ENCODE results near the gene SGPL1. TPM values are rescaled to one million over a fixed set of nuclear protein-coding genes. Genes with fewer than 3 reads are reported as not detected.
A peak's percentile ranks its signal among the peaks of the same experiment; 100 is the strongest.

SGPL1 gene
- total RNA-seq, 1 experiment from 2014 or later: 69.4 TPM

GRCh38 chr10:70786799-70787415 is 28.8 kb upstream of the SGPL1 start:
- TF ChIP-seq POLR2A (IDR thresholded peaks at IDR 0.05; ENCODE audit: borderline replicate concordance, extremely low read depth, insufficient read depth, insufficient read length) (no peak), MAX (IDR thresholded peaks at IDR 0.05) (no peak), ATF3 (IDR thresholded peaks at IDR 0.05) (no peak), CBX3 (IDR thresholded peaks at IDR 0.05; ENCODE audit: low read depth) (no peak), REST (IDR thresholded peaks at IDR 0.05; ENCODE audit: low read depth) (no peak), ZFX (IDR thresholded peaks at IDR 0.05) (no peak), EGR1 (IDR thresholded peaks at IDR 0.05; ENCODE audit: low read depth) (no peak), FOSL1 (IDR thresholded peaks at IDR 0.05; ENCODE audit: low read depth) (no peak)
- Histone ChIP-seq H2AFZ (ENCODE audit: low read depth, low read length, poor library complexity, severe bottlenecking) (no peak overlapping the region), H3K9ac (ENCODE audit: low read length) (no peak overlapping the region), H3K9me2 (ENCODE audit: insufficient read depth) (no peaks in the 10 kb centered on the region), H4K20me1 (ENCODE audit: insufficient read depth) (no peaks in the 10 kb centered on the region), H3K79me2 (ENCODE audit: insufficient read depth, low read length) (no peaks in the 10 kb centered on the region), H3K4me1 (ENCODE audit: control insufficient read depth in 1 of 2, insufficient read depth in 2 of 2, low read length in 2 of 2) (peaks cover 0 to 12% of the 10 kb centered on the region in 2 experiments; a peak in 2 of 4 replicates), H3K27ac (ENCODE audit: low read depth, low read length) (no peak overlapping the region), H3K9me3 (ENCODE audit: control insufficient read depth in 1 of 2, insufficient read depth in 1 of 2, low read depth in 1 of 2, low read length in 2 of 2) (0 out of 4 replicates have a peak, but pooled peaks cover 0 to 3% of the 10 kb centered on the region in 2 experiments), H3K4me2 (ENCODE audit: low read length) (peak overlapping the region; percentile 17; the same call in 1 of the 2 replicates), H3K27me3 (ENCODE audit: insufficient read depth, low read length) (no peaks in the 10 kb centered on the region), H3K4me3 (replicated peaks in 1 of 2; ENCODE audit: low read depth in 1 of 2, low read length in 2 of 2) (no peak overlapping the region), H3K36me3 (ENCODE audit: control insufficient read depth in 1 of 2, insufficient read depth in 2 of 2, low read length in 2 of 2) (no peaks in the 10 kb centered on the region)
- ChIA-PET RAD21 (ENCODE audit: low non-redundant PET in 1 of 2, low total read pairs in 2 of 2, uncharacterized antibody in 2 of 2, unreplicated experiment in 2 of 2) (no interaction called here), CTCF (no interaction called here), POLR2A (no interaction called here)
- ATAC-seq (no peak), DNase-seq (ENCODE audit: low read depth, low spot score) (no peak)
- BruUV-seq (replicated peaks): no TSS peak
- intact Hi-C loops (cut with micrococcal nuclease): no loop called here

Data from HCT116 (cell line).